CD14-positive monocyte (primary cell): Measurements from ENCODE around the gene ALDOB. TPM values are rescaled to one million over a fixed set of nuclear protein-coding genes. Genes with fewer than 3 reads are reported as not detected.

Experiments used
- DNase-seq, 3 donors: peaks; one replicate each; pipeline ENCODE4 v3.0.0-alpha.2; 2011 to 2022
- H2AFZ ChIP-seq: 2 replicates; pipeline ENCODE4 v1.6.0; 2012; ENCODE audit warnings: mild to moderate bottlenecking, low read depth, low read length, inconsistent platforms; ENCODE audit not compliant: insufficient read depth, poor library complexity, severe bottlenecking
- H3K27ac ChIP-seq, 2 donors: 1 replicate in 1 of 2; 2 replicates in 1 of 2; pipeline ENCODE4 v1.5.1; 2012 to 2013; ENCODE audit warnings: low read length in 2 of 2, control low read depth in 1 of 2, inconsistent platforms in 1 of 2, low read depth in 1 of 2, mild to moderate bottlenecking in 1 of 2
- H3K27me3 ChIP-seq, 2 donors: one replicate each; pipeline versions ENCODE4 v1.6.0 to v1.6.1; 2011 to 2013; ENCODE audit warnings: low read length in 2 of 2; ENCODE audit not compliant: control insufficient read depth in 2 of 2, insufficient read depth in 2 of 2
- H3K36me3 ChIP-seq, 2 donors: replicated peaks in 1 of 2; 1 replicate in 1 of 2; 2 replicates in 1 of 2; pipeline versions ENCODE4 v1.5.1 to v1.6.1; 2012 to 2013; ENCODE audit warnings: low read length in 2 of 2, control low read depth in 1 of 2, inconsistent platforms in 1 of 2, mild to moderate bottlenecking in 1 of 2; ENCODE audit not compliant: insufficient read depth in 2 of 2, control insufficient read depth in 1 of 2
- H3K4me1 ChIP-seq, 2 donors: 1 replicate in 1 of 2; 2 replicates in 1 of 2; pipeline versions ENCODE4 v1.5.1 to v1.6.1; 2012 to 2013; ENCODE audit warnings: low read length in 2 of 2, control low read depth in 1 of 2, inconsistent platforms in 1 of 2, mild to moderate bottlenecking in 1 of 2, moderate library complexity in 1 of 2; ENCODE audit not compliant: insufficient read depth in 2 of 2, control insufficient read depth in 1 of 2
- H3K4me2 ChIP-seq: replicated peaks from 2 replicates; pipeline ENCODE3; 2012; ENCODE audit warnings: low read length, moderate library complexity, mild to moderate bottlenecking; ENCODE audit not compliant: poor library complexity, severe bottlenecking; ENCODE audit errors: extremely low read depth
- H3K4me3 ChIP-seq, 3 experiments: fragments of 200-600 bp in 1 of 3; sonication (generic) in 1 of 3; replicated peaks in 1 of 3; 1 replicate in 2 of 3; 2 replicates in 1 of 3; pipeline ENCODE4 v1.5.1; 2011 to 2013; ENCODE audit warnings: low read length in 3 of 3, mild to moderate bottlenecking in 3 of 3, control low read depth in 2 of 3, low read depth in 2 of 3, inconsistent platforms in 1 of 3, moderate library complexity in 1 of 3
- H3K79me2 ChIP-seq: 2 replicates; pipeline ENCODE4 v1.6.0; 2012; ENCODE audit warnings: mild to moderate bottlenecking, control low read depth, inconsistent platforms, low read length, moderate library complexity; ENCODE audit not compliant: insufficient read depth
- H3K9ac ChIP-seq: 2 replicates; pipeline ENCODE4 v1.6.0; 2017; ENCODE audit warnings: low read length, mild to moderate bottlenecking; ENCODE audit not compliant: insufficient read depth, poor library complexity, severe bottlenecking
- H3K9me3 ChIP-seq, 2 donors: replicated peaks in 1 of 2; 1 replicate in 1 of 2; 2 replicates in 1 of 2; pipeline versions ENCODE4 v1.5.1 to v1.6.1; 2012 to 2013; ENCODE audit warnings: low read length in 2 of 2, control low read depth in 1 of 2; ENCODE audit not compliant: control insufficient read depth in 1 of 2, insufficient read depth in 1 of 2
- H4K20me1 ChIP-seq: 2 replicates; pipeline ENCODE4 v1.6.0; 2012; ENCODE audit warnings: mild to moderate bottlenecking, low read length, control low read depth, moderate library complexity; ENCODE audit not compliant: insufficient read depth
- H3K27ac Mint-ChIP-seq, 7 donors: one replicate each; pipeline ENCODE4 v1.8.0; 2020; ENCODE audit warnings: mild to moderate bottlenecking in 7 of 7, mixed read lengths in 7 of 7, moderate library complexity in 6 of 7, inconsistent platforms in 2 of 7
- H3K27me3 Mint-ChIP-seq, 3 donors: one replicate each; pipeline ENCODE4 v1.8.0; 2021 to 2022; ENCODE audit warnings: low read depth in 3 of 3, mild to moderate bottlenecking in 3 of 3, mixed read lengths in 3 of 3, moderate library complexity in 3 of 3, inconsistent platforms in 1 of 3
- H3K36me3 Mint-ChIP-seq, 2 donors: one replicate each; pipeline ENCODE4 v1.8.0; 2020; ENCODE audit warnings: mixed read lengths in 2 of 2, inconsistent platforms in 1 of 2, mild to moderate bottlenecking in 1 of 2
- H3K4me1 Mint-ChIP-seq: one replicate; pipeline ENCODE4 v1.8.0; 2020; ENCODE audit warnings: mild to moderate bottlenecking, mixed read lengths
- H3K4me3 Mint-ChIP-seq, 2 donors: one replicate each; pipeline ENCODE4 v1.8.0; 2020; ENCODE audit warnings: mild to moderate bottlenecking in 2 of 2, mixed read lengths in 2 of 2, moderate library complexity in 1 of 2
- H3K9me3 Mint-ChIP-seq, 7 donors: one replicate each; pipeline ENCODE4 v1.8.0; 2020 to 2022; ENCODE audit warnings: mixed read lengths in 7 of 7, mild to moderate bottlenecking in 6 of 7, moderate library complexity in 6 of 7, inconsistent platforms in 2 of 7
- WGBS: methylation state at CpG from one replicate; pipeline ENCODE4 v1.1.5; 2013; ENCODE audit warnings: missing lambda C conversion rate; ENCODE audit not compliant: insufficient coverage; 5-methylcytosine and 5-hydroxymethylcytosine counted together
- intact Hi-C, 2 donors: fragments of 100-400 bp; cut with micrococcal nuclease; formaldehyde crosslinking; loops; one replicate each; pipeline versions ENCODE4 v1.15.0 to v1.15.1; 2023
- polyA plus RNA-seq, 3 donors: library from polyadenylated mRNA; depleted of rRNA in 1 of 3; unstranded in 2 of 3; stranded (reverse) in 1 of 3; fragments of 300-500 nt in 2 of 3; fragments of >200 nt in 1 of 3; fragmentation: Illumina TruSeq in 2 of 3; gene quantifications; 1 replicate in 2 of 3; 2 replicates in 1 of 3; pipeline ENCODE4 v1.2.3, GENCODE V29; 2012 to 2021
- TF ChIP-seq, protein P1 (sequence below): fragments of 200-600 bp; IDR thresholded peaks from one replicate; pipeline ENCODE4 v1.8.0; 2022; ENCODE audit warnings: antibody characterized with exemption, mild to moderate bottlenecking

Gene ALDOB
- polyA plus RNA-seq, 3 donors: not detected

DNA sequence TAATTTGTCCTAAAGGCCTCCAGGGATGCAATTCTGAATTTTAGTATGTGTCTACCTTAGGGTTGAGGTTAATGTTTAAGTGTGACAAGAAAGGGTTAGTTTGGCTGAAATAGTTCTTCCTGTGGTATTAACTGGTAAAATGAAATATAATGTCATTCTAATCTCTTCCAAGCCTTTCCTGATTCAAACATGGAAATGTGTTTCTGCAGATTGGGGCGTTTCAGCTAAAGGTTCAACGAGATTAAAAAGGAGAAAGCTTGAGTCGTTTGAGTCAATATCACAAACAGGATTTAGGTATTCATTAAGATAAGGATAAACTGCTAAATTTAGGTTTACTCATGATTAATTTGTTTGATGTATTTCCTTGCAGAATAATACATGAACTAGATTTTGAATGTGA lies 34.4 kb upstream of the ALDOB start:
- no peaks in the 10 kb centered on the region for H3K27me3 ChIP-seq
- no CpG with 5 or more reads among the region's 3 CpGs for WGBS
- no peaks in the 10 kb centered on the region for H3K9me3 ChIP-seq
- H3K79me2 ChIP-seq: no peaks in the 10 kb centered on the region
- Mint-ChIP-seq H3K4me1 (peaks cover 5% of the 10 kb centered on the region), H3K9me3 (peaks cover 0 to 2% (median 0%) of the 10 kb centered on the region in 7 donors), H3K4me3 (no peak overlapping the region), H3K27me3 (peaks cover 3 to 7% (median 6%) of the 10 kb centered on the region in 3 donors), H3K36me3 (no peaks in the 10 kb centered on the region), H3K27ac (no peak overlapping the region)
- no peaks in the 10 kb centered on the region for H3K36me3 ChIP-seq
- no peaks in the 10 kb centered on the region for H3K4me1 ChIP-seq
- no peak overlapping the region for H2AFZ ChIP-seq
- H3K4me3 ChIP-seq: no peak overlapping the region
- H3K27ac ChIP-seq: no peak overlapping the region
- H4K20me1 ChIP-seq: no peaks in the 10 kb centered on the region
- TF ChIP-seq, protein P1, sequence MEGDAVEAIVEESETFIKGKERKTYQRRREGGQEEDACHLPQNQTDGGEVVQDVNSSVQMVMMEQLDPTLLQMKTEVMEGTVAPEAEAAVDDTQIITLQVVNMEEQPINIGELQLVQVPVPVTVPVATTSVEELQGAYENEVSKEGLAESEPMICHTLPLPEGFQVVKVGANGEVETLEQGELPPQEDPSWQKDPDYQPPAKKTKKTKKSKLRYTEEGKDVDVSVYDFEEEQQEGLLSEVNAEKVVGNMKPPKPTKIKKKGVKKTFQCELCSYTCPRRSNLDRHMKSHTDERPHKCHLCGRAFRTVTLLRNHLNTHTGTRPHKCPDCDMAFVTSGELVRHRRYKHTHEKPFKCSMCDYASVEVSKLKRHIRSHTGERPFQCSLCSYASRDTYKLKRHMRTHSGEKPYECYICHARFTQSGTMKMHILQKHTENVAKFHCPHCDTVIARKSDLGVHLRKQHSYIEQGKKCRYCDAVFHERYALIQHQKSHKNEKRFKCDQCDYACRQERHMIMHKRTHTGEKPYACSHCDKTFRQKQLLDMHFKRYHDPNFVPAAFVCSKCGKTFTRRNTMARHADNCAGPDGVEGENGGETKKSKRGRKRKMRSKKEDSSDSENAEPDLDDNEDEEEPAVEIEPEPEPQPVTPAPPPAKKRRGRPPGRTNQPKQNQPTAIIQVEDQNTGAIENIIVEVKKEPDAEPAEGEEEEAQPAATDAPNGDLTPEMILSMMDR: no peak
- no peak overlapping the region for H3K9ac ChIP-seq
- DNase-seq: no peak
- no peak overlapping the region for H3K4me2 ChIP-seq
- intact Hi-C loops: no loop called here

DNA sequence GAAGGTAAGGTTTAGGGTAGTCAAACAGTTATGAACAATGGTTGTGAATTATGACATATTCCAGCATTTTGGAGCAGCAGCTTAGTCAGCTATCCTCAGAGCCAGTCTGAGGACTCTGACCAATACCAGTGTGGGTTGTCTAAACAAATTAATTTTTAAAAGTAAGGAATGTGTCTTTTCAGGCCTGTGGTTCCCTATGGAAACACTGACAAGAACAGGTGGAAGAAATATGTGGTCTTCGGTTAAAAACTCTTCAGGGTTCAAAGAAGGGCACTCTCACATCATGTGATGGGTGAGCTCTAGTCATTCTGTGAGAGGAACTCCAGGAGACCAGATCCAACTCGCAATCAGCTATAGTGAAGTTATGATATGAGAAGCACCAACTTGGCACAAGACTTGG lies 33.5 kb upstream of the ALDOB start:
- H3K4me1 Mint-ChIP-seq: peaks cover 5% of the 10 kb centered on the region
- no peak overlapping the region for H2AFZ ChIP-seq
- no peaks in the 10 kb centered on the region for H3K79me2 ChIP-seq
- 83% methylated on average over 2 of the region's 2 CpGs for WGBS
- H4K20me1 ChIP-seq: no peaks in the 10 kb centered on the region
- TF ChIP-seq, protein P1: no peak
- H3K27me3 ChIP-seq: no peaks in the 10 kb centered on the region
- H3K4me3 Mint-ChIP-seq: no peak overlapping the region
- H3K9me3 Mint-ChIP-seq: peaks cover 0 to 2% (median 0%) of the 10 kb centered on the region in 7 donors
- H3K4me2 ChIP-seq: no peak overlapping the region
- no peaks in the 10 kb centered on the region for H3K9me3 ChIP-seq
- intact Hi-C loops: loop anchor here in 1 of 2 donors (10.0 kb wide), 1 partner anchor 56 kb away; no protein-coding TSS in a partner anchor
- no peaks in the 10 kb centered on the region for H3K36me3 ChIP-seq
- H3K4me1 ChIP-seq: no peaks in the 10 kb centered on the region
- H3K27ac Mint-ChIP-seq: no peak overlapping the region
- no peak overlapping the region for H3K9ac ChIP-seq
- no peak overlapping the region for H3K27ac ChIP-seq
- no peak overlapping the region for H3K4me3 ChIP-seq
- no peak for DNase-seq
- H3K36me3 Mint-ChIP-seq: no peaks in the 10 kb centered on the region
- peaks cover 3 to 7% (median 6%) of the 10 kb centered on the region in 3 donors for H3K27me3 Mint-ChIP-seq
